H1 (cell line): ENCODE data around the gene IKZF5. TPM values are rescaled to one million over a fixed set of nuclear protein-coding genes. Genes with fewer than 3 reads are reported as not detected.

Source experiments
- SIRT6 ChIP-seq: IDR thresholded peaks from one replicate; pipeline ENCODE4 v1.7.1; 2012; ENCODE audit warnings: low read length, inconsistent platforms
- SP4 ChIP-seq: IDR thresholded peaks from 2 replicates; pipeline ENCODE4 v1.6.1; 2012; ENCODE audit warnings: low read length, inconsistent platforms
- TEAD4 ChIP-seq: IDR thresholded peaks from 2 replicates; pipeline ENCODE4 v1.6.1; 2012; ENCODE audit warnings: low read depth, low read length, inconsistent platforms, mixed read lengths
- polyA plus RNA-seq, 7 experiments: library from polyadenylated mRNA; depleted of rRNA in 3 of 7; stranded (reverse) in 5 of 7; unstranded in 2 of 7; fragments of >200 nt in 5 of 7; fragments of 200-250 nt in 2 of 7; gene quantifications; 1 replicate in 5 of 7; 2 replicates in 1 of 7; 4 replicates in 1 of 7; pipeline versions ENCODE4 v1.2.1 to v1.2.3, GENCODE V29; 2011 to 2013; ENCODE audit warnings: missing spikeins in 2 of 7, mixed read lengths in 2 of 7
- total RNA-seq: library from RNA; stranded (reverse); fragmentation: NEBNext Ultra II Directional; extraction: Animal tissue kit (Norgen Biotek cat#: 25700); gene quantifications from 2 replicates; pipeline ENCODE4 v1.2.1, GENCODE V29; 2021
- TF ChIP-seq, protein P1 (sequence below): fragments of 300-600 bp; sonication (generic); IDR thresholded peaks from 2 replicates; pipeline ENCODE4 v1.7.1; 2012; ENCODE audit warnings: low read length, moderate library complexity, mild to moderate bottlenecking, inconsistent platforms; ENCODE audit not compliant: insufficient replicate concordance

The IKZF5 gene
- total and polyA plus RNA-seq, 2 of the 8 experiments (the other 6 are each of a cell fraction or from before 2014, with no cell fraction given) = 5.2 to 15.3 TPM

DNA sequence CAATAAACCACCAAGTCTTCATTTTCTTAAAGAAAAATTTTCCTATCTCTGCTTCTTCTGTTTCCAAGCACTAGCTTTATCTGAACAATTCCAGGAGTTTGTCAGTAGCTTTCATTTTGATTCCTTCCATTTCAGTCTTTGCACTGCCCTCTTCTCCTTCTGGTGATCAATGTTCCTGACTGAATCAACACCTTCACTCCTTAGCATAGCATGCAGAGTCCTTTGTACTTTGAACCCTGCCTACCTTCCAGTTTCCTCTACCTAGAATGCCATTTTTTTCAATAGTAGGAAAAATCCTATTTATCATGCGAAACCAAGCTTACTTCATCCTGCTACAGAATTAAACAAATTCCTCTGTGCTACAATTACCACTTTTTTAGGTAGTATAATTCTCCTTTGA lies 52.7 kb downstream of the IKZF5 start (continued):
- no peak for TF ChIP-seq SP4
- no peak for TF ChIP-seq TEAD4
- no peak for TF ChIP-seq SIRT6
- TF ChIP-seq, protein P1, sequence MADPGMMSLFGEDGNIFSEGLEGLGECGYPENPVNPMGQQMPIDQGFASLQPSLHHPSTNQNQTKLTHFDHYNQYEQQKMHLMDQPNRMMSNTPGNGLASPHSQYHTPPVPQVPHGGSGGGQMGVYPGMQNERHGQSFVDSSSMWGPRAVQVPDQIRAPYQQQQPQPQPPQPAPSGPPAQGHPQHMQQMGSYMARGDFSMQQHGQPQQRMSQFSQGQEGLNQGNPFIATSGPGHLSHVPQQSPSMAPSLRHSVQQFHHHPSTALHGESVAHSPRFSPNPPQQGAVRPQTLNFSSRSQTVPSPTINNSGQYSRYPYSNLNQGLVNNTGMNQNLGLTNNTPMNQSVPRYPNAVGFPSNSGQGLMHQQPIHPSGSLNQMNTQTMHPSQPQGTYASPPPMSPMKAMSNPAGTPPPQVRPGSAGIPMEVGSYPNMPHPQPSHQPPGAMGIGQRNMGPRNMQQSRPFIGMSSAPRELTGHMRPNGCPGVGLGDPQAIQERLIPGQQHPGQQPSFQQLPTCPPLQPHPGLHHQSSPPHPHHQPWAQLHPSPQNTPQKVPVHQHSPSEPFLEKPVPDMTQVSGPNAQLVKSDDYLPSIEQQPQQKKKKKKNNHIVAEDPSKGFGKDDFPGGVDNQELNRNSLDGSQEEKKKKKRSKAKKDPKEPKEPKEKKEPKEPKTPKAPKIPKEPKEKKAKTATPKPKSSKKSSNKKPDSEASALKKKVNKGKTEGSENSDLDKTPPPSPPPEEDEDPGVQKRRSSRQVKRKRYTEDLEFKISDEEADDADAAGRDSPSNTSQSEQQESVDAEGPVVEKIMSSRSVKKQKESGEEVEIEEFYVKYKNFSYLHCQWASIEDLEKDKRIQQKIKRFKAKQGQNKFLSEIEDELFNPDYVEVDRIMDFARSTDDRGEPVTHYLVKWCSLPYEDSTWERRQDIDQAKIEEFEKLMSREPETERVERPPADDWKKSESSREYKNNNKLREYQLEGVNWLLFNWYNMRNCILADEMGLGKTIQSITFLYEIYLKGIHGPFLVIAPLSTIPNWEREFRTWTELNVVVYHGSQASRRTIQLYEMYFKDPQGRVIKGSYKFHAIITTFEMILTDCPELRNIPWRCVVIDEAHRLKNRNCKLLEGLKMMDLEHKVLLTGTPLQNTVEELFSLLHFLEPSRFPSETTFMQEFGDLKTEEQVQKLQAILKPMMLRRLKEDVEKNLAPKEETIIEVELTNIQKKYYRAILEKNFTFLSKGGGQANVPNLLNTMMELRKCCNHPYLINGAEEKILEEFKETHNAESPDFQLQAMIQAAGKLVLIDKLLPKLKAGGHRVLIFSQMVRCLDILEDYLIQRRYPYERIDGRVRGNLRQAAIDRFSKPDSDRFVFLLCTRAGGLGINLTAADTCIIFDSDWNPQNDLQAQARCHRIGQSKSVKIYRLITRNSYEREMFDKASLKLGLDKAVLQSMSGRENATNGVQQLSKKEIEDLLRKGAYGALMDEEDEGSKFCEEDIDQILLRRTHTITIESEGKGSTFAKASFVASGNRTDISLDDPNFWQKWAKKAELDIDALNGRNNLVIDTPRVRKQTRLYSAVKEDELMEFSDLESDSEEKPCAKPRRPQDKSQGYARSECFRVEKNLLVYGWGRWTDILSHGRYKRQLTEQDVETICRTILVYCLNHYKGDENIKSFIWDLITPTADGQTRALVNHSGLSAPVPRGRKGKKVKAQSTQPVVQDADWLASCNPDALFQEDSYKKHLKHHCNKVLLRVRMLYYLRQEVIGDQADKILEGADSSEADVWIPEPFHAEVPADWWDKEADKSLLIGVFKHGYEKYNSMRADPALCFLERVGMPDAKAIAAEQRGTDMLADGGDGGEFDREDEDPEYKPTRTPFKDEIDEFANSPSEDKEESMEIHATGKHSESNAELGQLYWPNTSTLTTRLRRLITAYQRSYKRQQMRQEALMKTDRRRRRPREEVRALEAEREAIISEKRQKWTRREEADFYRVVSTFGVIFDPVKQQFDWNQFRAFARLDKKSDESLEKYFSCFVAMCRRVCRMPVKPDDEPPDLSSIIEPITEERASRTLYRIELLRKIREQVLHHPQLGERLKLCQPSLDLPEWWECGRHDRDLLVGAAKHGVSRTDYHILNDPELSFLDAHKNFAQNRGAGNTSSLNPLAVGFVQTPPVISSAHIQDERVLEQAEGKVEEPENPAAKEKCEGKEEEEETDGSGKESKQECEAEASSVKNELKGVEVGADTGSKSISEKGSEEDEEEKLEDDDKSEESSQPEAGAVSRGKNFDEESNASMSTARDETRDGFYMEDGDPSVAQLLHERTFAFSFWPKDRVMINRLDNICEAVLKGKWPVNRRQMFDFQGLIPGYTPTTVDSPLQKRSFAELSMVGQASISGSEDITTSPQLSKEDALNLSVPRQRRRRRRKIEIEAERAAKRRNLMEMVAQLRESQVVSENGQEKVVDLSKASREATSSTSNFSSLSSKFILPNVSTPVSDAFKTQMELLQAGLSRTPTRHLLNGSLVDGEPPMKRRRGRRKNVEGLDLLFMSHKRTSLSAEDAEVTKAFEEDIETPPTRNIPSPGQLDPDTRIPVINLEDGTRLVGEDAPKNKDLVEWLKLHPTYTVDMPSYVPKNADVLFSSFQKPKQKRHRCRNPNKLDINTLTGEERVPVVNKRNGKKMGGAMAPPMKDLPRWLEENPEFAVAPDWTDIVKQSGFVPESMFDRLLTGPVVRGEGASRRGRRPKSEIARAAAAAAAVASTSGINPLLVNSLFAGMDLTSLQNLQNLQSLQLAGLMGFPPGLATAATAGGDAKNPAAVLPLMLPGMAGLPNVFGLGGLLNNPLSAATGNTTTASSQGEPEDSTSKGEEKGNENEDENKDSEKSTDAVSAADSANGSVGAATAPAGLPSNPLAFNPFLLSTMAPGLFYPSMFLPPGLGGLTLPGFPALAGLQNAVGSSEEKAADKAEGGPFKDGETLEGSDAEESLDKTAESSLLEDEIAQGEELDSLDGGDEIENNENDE = no peak
